GM21619 (cell line): ENCODE measurements around the gene PNPO.

ENCODE experiments used
- ATAC-seq: cut with Tn5 transposase; IDR thresholded peaks from one replicate; pipeline ENCODE4 v1.9.1; 2021; ENCODE audit not compliant: unreplicated experiment

The PNPO gene

DNA sequence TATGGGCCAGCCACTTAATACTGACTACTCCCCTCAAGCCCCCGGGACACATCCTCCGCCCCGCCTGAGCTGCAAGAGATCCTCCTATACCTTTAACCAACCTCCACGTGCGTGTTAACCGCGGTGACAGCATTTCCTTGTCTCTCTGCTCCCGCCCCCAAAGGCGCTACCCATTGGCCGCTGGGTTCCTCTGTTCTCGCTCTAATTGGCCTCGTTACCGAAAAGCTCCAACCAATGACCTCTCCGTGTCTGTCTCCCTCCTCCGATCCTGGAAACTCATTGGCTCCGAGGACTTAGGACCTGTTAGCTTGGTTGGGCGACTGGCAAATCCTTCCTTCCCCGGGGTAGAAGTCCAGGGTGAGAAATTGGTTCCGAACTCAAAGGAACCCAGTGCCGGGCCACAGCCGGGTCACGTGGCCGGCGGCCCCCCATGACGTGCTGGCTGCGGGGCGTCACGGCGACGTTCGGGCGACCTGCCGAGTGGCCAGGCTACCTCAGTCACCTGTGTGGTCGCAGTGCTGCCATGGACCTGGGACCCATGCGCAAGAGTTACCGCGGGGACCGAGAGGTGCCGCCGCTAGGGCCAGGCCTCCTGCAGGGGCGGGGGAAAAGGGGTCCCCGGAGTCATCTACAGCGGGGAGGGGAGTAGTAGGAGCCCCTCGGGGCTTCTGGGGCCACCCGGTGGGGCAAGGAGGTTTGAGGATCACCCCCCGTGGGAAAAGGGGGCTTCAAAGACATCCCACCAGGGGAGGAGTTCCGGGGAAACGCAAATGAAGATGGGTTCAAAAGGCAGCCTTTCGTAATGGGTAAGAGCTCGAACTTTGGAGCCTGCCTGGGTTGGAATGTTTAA lies at the start of gene PNPO:
Gene PNPO (plus strand): TSS at position 326 of the 850 bp plus-strand sequence. CDS start 105 bp downstream, at position 431.
- ATAC-seq: peak; percentile 92

DNA sequence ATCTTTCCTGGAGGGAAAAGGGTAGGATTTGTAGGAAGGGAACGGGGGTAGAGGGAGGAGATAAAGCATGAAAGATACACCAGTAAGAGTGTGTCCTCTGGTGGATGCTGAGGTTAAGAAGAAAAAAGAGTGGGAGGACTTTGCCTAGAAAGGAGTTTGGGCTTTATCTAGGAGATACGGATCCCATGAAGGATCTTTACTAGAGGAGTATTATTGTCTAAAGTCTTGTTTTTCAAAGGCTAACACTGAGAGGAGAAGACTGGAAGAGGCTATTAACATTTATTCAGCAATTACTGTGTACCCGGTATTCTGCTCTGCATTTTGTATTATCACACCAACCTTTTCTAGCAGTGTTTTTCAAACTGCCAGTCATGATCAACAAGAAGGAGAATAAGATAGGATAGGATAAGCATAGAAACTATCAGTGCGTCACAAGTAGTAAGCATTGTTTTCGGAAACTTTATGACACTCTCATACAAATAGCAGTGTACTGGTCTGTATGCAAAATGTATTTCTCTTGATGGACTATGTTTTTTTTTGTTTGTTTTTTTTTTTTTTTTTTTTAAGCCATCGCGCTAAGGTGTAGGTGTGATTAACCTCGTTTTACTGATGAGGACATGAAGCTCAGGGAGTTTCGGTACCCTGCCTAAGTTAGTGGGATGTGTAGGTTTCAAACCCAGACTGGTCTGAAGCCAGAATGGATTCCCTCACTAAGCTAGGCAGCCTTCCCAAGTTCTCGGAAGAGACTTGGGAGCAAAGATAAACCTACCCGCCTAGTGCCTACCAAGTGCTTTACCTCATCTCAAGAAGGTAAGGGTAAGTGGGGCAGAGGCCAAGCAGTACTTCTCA lies 46.6 kb upstream of the PNPO start:
- ATAC-seq: no peak

DNA sequence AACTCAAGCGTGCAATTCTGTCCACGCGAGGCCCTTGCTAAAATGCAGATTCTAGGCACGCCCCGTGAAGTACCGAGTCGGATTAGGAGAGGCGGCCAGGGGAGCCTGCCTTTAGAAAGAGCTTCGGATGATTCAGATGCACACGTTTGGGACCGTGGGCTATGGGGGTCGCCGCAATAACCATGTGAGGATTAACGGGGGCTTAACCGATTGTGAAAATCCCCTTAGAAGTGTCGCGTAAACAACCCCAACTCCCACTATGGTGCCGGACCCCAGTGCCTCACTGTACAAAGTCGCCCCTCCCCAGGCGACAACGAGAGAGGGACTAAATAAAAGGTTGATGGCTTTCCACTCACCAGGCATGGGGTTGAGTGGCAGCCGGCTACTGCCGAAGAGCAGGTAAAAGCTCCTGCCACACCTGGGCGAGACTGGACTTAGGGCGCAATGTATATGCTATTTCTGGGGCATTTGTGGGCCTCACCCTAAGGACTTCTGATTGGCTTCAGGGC lies 46.0 kb upstream of the PNPO start:
- no peak for ATAC-seq

DNA sequence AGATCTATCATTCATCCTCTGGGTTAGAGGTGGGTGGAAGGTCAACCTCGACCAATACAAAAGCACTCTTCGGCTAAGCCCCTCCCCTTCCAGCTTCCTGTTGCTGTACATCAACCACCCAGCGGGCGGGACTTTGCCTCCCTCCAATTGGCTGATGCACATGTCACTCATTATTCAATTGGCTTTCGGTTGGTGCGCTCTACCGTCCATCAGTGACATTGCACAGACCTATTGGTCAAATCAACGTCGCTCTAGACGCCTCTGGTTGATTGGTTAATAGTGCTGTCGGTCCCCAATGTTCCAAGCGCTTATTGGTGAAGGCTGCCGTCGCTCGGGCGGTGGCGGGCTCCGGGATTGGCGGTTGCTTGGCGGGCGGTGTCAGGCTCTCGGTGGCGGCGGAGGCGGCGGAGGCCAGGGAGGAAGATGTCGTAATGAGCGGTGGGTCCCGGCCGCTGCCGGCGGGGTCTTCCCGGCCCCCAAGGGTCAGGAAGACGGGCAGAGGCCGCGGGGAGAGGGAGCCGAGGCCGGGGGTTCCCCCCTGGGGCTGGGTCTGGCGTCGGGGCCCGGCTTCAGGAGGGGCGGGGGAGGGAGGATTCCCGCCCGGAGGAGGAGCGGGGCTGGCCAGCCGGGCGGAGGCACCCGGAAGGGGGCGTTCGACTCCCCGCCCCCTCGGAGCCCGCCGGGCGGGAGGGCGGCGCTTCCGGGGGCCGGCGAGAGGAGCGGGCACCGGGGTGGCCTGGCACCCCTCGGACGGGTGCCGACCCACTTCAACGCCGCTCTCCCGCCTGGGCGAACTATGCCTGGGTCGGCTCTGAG lies 45.3 kb upstream of the PNPO start, which contains the start of gene SP2:
Gene SP2 (plus strand): TSS at position 381 of the 816 bp plus-strand sequence. CDS start 51 bp downstream, at position 432.
- ATAC-seq: peak; percentile 87

DNA sequence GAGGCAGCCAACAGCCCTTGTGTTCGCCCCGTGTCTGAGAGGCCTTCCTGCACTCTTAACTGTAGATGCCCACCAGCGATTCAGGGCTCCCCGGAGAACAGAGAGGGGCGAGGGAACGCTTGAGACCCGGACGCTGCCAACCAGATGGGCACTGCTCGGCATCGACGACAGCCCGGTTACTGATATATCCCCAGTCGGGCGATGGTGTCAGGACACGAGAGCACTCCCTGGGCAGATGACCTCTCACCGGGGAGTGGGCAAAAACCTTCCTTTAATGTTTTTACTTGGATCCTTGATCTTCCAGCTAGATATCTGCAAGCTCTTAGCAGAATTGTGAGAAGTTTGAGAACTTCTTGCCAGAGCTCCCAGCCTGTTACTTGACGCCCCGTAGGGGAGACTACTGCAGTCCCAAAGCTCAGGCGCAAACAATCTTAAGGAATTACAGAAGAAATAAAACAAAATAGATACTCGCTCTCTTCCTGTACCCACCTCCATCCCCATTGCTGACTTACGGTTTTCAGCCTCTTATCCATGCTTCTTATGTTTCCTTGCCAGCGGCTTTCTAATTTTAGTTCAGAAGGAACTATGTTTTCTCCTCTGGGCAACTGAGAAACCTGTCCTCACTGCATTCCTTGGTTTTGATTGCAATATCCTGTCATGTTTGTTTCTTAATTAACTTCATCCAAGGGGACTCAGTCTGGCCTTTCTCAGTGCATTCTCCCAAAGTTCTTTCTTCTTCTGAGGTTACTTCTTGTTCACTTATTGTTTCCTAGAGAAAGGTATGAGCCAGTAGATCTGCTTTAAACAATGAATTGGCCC lies 44.5 kb upstream of the PNPO start:
- no peak for ATAC-seq

DNA sequence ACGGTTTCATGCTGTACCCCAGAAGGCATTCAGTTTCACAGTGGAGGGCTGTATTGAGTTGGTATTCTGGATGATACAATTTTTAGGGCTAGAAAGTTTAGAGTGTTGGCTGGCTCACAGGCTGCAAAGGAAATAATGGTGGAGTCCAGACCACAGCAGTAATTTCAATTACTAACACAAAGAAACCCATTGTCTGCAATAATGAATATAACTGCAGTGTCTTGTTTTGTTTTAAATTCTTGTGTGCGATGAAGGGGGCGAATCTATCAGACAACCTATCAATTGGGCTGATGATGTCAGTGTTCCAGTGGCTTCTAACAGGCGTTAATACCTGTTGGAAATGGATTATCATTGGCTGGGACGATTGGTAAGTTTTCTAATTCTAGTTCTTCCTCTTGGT lies 43.8 kb upstream of the PNPO start:
- ATAC-seq: no peak

DNA sequence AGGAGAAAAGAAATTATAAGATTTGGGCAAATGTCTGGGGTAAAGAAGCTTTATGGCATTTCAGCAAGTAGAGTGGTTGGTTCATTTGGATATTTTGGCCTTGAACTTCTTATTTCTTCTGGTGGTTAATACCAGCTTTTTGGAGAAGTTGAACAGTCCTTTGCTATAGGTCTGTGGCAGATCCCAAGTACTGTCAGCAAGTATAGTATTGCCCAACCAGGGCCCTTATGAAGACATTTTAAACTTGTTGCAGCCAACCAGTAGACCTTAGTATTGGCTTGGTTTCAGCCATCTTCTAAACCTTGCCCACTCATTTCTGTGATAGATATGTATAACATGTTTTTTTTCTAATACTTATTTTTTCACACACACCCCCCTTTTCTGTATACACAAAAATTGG lies 43.1 kb upstream of the PNPO start:
- ATAC-seq: no peak

DNA sequence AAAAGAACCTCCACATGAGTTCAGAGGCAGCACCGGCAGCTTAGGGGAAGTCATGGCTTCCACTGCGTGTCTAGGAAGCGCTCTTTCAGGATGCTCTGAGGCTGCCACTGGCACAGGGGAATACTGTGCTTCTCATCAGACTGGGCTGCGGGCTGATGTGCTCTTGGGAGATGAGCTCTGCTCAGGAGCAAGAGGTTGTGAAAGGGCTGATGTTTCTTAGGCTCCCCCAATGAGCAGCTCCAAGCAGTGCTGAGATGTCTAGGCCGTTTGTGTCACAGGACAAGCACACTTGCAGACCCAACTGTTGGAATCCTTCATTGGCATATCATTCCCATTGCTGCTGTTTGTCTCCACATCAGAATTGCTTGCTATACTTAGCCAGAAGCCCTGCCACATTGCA lies 41.7 kb upstream of the PNPO start:
- no peak for ATAC-seq

DNA sequence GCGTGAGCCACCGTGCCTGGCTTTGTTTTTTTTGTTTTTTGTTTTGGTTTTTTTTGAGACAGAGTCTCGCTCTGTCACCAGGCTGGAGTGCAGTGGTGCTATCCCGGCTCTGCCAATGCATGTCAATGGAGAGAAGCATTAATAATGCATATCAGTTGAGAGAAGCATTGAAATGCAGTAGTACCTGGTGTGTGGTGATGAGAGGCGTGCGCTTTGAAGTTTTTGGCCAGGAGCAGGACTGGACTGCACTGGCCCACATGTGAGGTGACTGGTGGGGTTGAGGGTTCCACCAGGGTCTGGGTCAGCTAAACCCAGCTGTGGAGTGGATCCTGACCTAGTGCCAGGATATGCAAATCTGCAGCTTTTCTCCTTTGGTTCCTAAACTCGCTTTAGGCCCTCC lies 39.9 kb upstream of the PNPO start:
- ATAC-seq: no peak

DNA sequence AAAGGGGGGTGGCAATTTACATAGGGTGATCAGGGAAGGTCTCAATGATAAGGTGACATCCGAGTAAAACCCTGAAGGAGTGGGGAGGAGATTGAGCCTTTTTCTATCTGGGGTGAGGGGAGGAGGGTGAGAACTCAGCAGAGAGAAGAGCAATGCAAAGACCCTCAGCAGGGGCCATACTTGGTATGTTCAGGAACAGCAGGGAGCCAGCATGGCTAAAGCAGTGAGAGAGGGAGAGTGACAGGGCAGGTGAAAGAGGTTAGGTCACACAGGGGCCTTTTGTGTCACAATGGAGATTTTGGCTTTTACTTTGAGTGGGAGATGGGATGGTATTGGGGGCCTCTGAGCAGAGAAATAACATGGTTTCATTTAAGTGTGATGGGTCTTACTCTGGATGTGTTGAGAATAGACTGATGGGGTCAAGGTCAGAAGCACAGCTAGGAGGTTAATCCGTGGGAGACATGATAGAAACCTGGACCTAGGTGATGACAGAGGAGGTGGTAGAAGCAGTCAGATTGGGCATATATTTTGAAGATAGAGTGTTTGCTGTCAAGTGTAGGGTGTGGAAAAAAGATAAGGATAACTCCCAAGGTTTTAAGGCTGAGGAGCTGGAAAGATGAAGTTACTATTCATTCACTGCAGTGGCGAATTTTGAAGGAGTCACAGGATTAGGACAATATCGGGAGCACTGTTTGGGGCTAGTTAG lies 39.2 kb upstream of the PNPO start:
- no peak for ATAC-seq

DNA sequence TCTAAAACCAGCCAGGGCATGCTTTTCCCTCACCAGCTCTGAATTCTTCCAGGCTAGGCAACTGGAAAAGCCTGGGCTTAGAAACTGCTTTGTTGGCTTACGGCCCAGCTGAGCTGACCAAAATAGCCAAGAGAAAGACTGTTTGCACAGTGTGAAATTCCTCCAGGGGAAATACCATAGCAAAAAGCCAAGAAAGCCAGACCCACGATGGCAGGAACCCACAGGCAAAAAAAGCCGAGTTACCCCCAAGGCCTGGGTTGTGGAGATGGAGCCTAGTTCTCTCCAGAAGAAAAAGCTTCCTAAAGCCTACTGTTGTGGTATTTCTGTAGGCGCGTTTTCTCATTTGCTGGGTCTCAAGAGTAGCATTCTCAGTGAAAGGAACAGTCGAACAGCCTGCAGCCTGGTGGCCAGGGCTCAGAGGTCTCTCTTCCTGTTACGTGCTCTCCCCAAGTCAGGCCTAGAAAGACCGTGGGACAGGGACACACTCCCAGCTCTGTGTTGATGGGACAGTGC lies 36.1 kb upstream of the PNPO start:
- ATAC-seq: no peak

DNA sequence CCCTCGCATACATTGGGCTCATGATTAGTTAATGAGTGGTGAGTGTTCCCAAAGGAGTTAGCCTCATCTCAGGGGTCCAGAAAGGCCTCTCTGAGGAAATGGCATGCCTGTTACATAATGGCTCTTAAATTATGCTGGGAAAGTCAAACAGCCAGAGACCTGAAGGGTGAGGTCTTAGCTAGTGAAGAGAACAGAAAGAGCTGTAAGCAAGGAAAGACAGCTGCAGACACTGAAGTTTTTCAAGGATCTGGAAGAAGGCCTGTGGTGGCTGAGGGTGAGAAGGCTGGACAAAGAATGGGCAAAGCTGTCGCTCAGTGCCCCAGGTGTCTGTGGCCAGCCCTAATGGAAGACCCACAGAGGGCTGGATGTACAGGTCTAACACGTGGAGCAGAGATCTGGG lies 34.9 kb upstream of the PNPO start:
- ATAC-seq: no peak

DNA sequence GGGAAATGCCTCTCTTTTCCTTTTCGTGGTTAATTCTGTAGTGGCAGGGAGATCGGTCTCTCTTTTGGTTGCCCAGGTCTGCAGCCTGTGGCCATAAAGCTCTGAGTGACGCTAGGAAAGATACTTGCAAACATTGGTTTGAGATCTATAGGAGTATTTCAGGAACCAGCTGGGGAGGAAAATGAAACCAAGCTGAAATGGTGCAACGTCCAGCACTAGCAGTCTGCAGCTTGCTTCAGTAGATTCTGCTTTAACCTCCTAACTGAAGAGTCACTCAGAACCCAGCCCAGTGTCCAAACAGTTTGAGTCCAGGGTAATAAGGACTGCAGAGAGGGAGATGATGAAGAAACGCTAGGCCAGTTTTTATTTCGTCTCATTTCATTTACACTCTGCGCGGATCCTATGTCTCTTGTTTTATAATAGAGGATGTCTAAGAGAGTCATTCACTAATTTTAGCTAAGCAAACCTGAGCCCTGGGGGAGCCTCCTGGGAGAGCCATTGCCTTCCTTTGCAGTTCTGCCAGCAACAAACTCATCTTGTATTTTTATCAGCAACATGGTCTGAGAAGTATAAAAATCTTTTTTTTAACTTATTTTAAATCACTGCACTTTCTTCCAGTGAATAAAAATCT lies 33.3 kb upstream of the PNPO start:
- ATAC-seq: no peak

DNA sequence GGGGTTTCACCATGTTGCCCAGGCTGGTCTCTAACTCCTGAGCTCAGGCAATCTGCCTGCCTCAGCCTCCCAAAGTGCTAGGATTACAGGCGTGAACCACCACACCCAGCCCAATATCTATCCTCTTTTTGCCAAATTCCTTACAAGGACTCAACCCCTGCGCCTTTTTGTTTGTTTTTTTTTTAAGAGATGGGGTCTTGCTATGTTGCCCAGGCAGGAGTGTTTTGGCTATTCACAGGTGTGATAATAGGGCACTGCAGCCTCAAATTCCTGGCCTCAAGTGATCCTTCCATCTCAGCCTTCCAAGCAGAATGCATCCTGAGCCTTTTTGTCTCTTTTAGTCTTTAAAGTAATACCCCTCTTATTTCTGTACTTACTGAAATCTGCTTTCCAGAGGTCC lies 28.3 kb upstream of the PNPO start:
- ATAC-seq: no peak

DNA sequence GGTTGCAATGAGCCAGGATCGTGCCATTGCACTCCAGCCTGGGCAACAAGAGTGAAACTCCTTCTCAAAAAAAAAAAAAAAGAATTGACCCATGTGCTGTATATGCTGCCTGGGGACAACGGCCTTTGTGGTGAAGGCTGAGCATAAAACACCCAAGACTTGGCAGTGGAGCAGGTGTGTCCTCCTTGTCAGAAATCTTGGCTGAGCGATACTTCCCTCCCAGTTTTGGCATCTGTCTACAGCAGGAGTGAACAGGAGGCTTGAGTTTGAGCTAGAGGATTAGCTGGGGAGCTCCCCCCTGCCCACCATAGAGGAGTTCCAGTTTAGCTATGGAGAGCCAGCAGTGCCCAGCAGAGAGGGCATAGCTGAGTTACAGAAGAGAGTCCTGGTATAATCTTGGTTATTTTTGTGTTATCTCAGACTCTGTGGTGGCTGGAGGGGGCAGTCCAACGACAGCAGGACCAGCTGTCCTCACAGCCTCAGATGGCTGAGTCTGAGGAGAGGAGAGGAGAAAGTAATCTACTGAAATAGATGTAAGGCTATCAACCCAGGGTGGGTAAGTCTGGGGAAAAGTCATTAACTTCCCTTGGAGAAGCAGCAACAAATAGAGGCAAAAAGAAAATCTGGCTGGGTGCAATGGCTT lies 26.9 kb upstream of the PNPO start:
- ATAC-seq: no peak

DNA sequence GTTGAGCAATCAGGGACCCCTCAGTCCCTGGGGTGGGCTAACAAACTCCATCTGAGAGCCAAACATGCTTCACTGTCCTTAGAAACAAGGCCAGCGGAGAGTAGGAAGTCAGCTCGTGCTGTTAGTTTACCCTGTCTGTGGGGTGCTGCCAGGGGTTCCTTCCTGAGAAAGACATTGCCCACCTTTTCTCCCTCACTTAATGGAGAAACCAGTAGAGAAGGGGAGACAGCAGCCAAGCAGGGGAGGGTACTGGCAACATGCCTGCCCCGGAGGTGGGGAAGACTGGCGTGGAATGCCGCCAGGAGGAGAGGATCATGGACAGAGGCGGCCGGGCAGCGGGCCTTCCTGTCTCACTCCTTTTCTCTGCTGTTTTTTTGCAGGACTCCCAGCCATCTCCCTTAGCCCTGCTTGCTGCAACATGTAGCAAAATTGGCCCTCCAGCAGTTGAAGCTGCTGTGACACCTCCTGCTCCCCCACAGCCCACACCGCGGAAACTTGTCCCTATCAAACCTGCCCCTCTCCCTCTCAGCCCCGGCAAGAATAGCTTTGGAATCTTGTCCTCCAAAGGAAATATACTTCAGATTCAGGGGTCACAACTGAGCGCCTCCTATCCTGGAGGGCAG lies 25.5 kb upstream of the PNPO start:
- no peak for ATAC-seq

DNA sequence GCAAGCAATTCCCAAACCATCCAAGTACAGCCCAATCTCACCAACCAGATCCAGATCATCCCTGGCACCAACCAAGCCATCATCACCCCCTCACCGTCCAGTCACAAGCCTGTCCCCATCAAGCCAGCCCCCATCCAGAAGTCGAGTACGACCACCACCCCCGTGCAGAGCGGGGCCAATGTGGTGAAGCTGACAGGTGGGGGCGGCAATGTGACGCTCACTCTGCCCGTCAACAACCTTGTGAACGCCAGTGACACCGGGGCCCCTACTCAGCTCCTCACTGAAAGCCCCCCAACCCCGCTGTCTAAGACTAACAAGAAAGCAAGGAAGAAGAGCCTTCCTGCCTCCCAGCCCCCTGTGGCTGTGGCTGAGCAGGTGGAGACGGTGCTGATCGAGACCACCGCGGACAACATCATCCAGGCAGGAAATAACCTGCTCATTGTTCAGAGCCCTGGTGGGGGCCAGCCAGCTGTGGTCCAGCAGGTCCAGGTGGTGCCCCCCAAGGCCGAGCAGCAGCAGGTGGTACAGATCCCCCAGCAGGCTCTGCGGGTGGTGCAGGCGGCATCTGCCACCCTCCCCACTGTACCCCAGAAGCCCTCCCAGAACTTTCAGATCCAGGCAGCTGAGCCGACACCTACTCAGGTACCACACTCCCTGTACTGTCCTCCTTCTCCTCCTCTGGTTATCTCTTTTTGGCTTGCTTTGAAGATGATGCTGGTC lies 24.7 kb upstream of the PNPO start:
- no peak for ATAC-seq
